Midbrain (tissue), 1 donor: ENCODE measurements around the gene ADRB1.

Experiments used
- DNase-seq: peaks from one replicate; lab custom pipeline; 2025; lab: John Stamatoyannopoulos, UW

Gene ADRB1

DNA sequence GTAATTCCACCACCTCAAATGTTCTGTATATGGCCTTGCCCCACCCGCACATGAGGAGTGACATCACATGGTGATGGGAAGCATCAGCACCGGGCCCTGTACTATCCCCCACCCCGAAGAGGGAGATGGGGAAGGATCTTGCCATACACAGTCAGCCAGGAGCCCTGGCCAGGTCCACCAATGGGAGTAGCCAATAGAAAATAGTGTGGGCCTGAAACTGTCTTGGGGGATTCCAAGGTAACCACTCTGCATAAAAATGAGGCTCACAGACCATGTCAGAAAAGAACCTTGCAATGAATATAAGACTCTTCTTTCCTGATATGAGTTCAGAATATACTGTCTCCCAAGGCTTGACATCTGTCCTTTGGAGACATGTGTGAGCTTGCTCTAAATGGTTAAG is 51.1 kb downstream of the ADRB1 start:
- DNase-seq, result no peak

- DNase-seq, result no peak
These were observed 52.1 kb downstream of the ADRB1 start for GRCh38 chr10:114095559-114096337.
